HG03575 (cell line): ENCODE results near the gene CLCN1.
"Not testable (repeated sequence)": the region's sequence is repeated elsewhere in the genome, so short reads cannot be mapped to it uniquely, and the experiment has no call there.

ENCODE experiments used
- ATAC-seq: cut with Tn5 transposase; IDR thresholded peaks from one replicate; pipeline ENCODE4 v1.9.1; 2021; ENCODE audit not compliant: unreplicated experiment, insufficient number of reproducible peaks, low FRiP score; ENCODE audit errors: extremely low read depth

The CLCN1 gene

DNA sequence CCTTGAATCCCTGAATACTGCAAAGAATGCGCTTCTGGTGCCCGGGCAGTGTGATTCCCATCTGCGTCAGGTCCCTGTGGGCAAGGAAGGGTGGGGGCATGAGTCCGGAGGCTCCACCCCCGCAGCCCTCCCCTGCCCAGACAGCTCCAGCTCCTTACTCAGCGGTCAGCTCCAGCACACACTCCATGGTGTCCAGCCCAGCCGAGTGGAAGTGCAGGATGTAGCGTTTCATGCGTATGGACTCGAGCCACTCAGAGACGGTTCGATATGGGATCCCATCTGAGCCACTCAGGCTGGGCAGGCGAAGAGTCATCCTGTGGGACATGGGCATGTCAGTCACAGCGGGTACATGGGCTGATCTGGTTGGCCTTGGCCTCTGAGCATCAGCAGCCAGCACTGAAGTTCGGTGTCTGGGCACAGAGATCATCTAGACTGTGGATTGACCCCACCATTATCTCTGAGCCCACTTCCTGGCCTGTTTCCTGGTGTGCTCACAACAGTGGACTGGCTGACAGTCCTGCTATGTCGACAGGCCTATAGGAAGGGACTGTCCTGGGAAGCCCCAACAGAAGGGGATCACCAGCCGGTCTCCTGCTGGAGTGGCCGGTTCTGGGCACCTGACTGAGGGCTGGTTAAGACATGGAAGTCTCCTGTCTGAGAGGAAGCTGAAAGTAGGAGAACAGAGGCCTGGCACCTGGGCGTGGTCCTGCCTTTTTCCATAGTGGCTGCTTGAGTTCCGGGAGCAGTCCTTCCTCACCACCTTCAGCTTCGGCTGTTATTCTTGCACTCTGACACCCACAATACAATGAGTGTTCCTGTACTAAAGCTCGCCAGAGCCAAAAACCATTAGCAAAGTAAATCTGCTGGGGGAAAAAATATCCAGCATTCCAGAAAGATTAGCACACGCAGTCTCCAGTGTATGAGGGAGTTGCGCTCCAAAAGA is 75.8 kb downstream of the CLCN1 start:
- ATAC-seq = no peak

- ATAC-seq = not testable (repeated sequence)
Measured at GRCh38 chr7:143392427-143392826, 76.5 kb downstream of the CLCN1 start.

- no peak for ATAC-seq
Measured at GRCh38 chr7:143392875-143393266, 77.0 kb downstream of the CLCN1 start.

- ATAC-seq = no peak
Measured at GRCh38 chr7:143393267-143394041, 77.5 kb downstream of the CLCN1 start.

DNA sequence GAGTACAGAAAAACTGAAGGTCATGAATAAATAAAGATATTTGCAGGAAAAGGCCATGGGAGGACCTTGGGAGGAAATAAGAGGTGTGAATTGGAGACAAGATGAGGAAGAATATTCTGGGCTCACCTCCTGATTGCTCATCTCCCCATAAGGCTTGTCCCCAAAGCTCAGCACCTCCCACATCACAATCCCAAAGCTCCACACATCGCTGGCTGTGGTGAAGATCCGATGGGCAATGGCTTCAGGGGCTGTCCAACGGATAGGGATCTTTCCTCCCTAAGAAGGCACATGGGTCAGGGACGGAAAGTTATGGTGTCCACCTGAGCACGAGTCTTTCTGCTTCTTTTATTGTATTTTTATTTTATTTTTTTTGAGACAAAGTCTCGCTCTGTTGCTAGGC is 78.2 kb downstream of the CLCN1 start:
- ATAC-seq = no peak

GRCh38 chr7:143394777-143395176 is 78.9 kb downstream of the CLCN1 start:
- no peak for ATAC-seq

DNA sequence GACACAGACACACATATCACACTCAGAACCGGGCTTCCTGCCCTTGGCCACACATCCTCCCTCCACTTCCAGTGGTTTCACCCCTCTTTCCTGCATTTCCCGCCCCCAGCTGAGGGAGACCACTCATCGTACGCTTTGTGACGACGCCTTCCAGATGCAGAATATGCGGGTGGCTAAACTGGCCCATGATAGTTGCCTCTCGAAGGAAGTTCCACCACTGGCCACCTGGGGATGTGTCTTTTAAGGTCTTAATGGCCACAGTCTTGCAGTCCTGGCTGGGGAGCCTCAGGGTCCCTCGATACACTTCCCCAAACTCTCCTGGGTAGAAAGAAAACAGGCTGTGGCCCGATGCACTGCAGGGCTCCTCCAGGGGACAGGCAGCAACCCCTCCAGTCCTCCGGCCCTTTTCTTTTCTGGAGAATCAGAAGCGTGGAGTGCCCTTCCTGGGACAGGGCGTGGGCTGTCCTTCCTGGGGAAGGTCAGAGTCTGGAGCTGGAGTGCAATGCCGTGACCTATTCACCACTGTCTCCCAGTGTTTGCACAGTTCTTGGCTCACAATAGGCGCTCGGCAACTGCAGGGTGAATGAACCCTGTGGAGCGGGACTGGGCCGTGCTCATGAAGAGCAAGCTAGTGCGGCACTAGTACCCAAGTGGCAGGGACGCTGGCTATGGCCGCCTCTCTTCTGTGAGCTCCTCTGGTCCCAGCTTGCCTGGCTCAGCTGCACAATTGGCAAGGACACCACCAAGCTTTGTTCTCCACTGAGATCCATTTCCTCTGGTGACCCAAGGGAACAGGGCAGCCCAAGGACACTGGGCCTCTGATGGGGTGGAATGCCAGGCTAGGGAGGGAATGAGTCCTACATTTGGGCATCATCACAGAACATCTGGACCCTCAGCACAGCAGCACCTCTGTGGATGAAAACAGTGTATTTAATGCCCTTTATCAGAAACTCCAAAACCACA is 79.6 kb downstream of the CLCN1 start:
- no peak for ATAC-seq

DNA sequence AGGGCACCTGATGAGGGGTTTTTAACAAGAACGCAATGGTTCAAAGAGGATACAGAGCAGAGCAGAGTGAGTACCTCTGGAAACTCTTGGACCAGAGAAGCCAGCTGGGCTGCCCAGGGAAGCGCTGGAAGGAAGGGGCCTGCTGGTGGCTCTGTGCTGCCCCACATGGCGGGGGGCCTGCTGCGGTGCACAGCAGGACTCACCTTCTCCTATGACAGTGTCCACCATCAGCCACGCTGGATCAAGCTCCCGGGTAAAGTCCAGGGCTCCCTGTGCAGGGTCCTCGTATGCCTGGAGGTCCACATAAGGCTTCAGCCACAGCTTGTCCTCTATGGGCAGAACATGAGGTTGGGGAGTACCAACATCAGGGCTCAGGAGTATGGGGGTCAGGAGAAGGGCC is 80.3 kb downstream of the CLCN1 start:
- ATAC-seq = no peak

- no peak for ATAC-seq
Measured at GRCh38 chr7:143396625-143397556, 81.0 kb downstream of the CLCN1 start.

DNA sequence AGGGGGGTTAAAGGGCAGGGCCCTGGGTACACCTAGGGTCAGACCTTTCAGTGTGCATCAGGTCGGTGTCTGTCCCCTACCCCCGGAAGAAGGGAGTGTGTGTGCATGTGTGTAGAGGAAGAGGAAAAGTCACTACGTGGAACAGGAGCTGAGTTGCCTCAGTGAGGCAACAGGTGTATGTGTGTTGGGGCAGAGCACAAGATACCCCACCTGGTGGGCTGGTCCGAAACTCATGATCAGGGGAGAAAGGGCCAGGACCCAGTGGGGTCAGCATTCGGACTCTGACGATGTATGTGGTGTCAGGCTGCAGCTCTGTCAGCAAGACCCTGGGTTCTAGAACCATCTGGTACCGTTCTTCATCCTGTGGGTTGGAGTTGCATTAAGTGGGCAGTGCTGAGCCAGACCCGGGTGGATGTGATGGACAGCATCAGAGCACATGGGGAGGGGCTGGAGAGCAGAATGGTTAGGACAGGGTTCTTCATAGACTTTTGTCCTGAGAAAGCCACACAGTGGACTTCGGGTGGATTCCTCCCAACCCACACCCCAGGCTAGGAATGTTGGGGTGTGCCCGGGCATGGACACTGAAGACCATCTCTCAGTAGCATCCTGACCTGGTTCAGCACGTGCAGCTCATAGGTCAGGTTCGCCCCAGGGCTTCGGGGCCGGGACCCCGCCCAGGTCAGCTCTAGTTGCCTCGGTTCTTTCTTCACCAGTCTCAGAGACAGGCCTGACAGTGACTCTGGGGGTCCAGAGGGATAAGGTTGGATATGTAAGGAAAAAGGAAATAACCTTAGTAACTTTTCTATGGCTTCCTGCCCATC is 82.0 kb downstream of the CLCN1 start:
- ATAC-seq = no peak

DNA sequence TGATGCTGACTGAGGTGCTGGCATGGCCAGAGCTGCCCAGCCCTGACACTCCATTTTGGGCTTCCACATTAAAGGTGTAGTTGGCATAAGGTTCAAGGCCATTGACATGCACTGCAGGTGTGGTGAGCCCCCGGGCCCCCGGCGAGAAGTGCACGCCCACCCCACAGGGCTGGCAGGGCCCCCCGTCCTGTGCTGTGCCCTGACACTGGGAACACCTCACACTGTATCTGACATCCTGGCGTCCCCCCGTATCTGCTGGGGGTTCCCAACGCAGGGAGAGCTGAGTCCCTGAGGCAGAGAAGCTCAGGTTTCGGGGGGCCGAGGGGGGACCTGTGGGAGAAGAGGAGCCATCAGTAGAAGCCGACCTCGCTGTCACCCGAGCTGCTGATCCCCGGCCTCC is 82.7 kb downstream of the CLCN1 start:
- no peak for ATAC-seq

DNA sequence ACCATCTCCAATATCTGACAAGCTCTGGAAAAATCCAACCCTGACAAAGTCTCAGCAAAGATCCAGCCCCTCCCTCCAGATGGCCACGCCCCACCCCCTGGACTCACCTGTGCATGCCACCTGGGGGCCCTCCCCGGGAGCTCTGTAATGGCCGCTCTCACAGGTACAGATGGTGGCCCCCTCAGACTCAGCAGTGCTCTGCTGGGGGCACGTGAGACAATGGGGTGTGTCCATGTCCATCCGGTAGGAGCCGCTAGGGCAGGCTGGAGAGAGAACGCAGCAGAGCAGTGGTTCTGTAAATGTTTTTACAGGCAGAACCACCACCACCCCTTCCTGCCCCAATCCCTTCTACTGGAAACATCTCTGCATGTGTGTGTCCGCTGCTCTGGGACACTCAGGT is 83.2 kb downstream of the CLCN1 start:
- no peak for ATAC-seq

- ATAC-seq = no peak
Measured at GRCh38 chr7:143399642-143400041, 83.7 kb downstream of the CLCN1 start.

DNA sequence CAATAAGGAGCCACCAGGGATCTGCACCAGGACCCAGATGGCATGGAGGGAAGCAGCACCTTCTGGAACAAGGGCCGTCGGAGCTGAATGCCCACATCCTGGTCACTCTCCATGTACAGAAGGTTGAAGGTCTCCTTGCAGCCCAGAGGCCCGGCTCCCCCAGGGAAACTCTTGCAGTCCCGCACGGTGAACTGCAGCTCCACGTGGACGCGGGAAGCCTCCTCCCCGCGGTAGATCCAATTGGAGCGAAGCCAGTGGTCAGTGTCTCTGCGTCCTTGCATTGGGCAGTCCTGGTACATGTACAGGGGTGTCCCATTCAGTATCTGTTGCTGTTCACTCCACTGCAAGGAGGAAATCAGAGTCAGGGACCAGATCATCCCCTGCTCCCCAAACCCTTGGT is 85.4 kb downstream of the CLCN1 start:
- no peak for ATAC-seq
